ENCODE results near the gene WRNIP1. TPM values are rescaled to one million over a fixed set of nuclear protein-coding genes. Genes with fewer than 3 reads are reported as not detected.

Gene WRNIP1
- total and polyA plus RNA-seq, 2 of the 13 experiments (the other 11 are each of a cell fraction or from before 2014, with no cell fraction given) = 77.7 to 90.3 TPM

- no peak for TF ChIP-seq TFDP2 (CRISPR knock-in tag; IDR thresholded peaks at IDR 0.05)
- no peak for TF ChIP-seq MBNL3 (CRISPR knock-in tag; conservative IDR thresholded peaks at IDR 0.05)
- no peak for TF ChIP-seq ZNF564 (CRISPR knock-in tag; IDR thresholded peaks at IDR 0.05)
- TF ChIP-seq E2F2 (CRISPR knock-in tag; IDR thresholded peaks at IDR 0.05; ENCODE audit: borderline replicate concordance) = no peak
- TF ChIP-seq ZNF781 (CRISPR knock-in tag; IDR thresholded peaks at IDR 0.05; ENCODE audit: borderline replicate concordance, not compliant biosample characterization) = no peak
- no peak for TF ChIP-seq CREBL2 (CRISPR knock-in tag; IDR thresholded peaks at IDR 0.05; ENCODE audit: borderline replicate concordance)
- TF ChIP-seq CTCF (CRISPR knock-in tag; IDR thresholded peaks at IDR 0.05) = 0 out of 2 replicates have a peak, but pooled peaks have one; percentile 8
- no peak for TF ChIP-seq ZC3H13 (CRISPR knock-in tag; IDR thresholded peaks at IDR 0.05)
- no peak for TF ChIP-seq NONO (IDR thresholded peaks at IDR 0.05)
- no peak; the same call in 1 of the 2 replicates for TF ChIP-seq NONO (CRISPR knock-in tag; conservative IDR thresholded peaks at IDR 0.05)
- no peak for TF ChIP-seq MLXIP (CRISPR knock-in tag; IDR thresholded peaks at IDR 0.05; ENCODE audit: borderline replicate concordance)
- TF ChIP-seq TERF1 (CRISPR knock-in tag; IDR thresholded peaks at IDR 0.05) = no peak
- peak; percentile 62; the same call in 1 of the 2 replicates for TF ChIP-seq CEBPB (IDR thresholded peaks at IDR 0.05; ENCODE audit: borderline replicate concordance, low read depth, low read length)
- TF ChIP-seq MYPOP (CRISPR knock-in tag; IDR thresholded peaks at IDR 0.05) = no peak
- no peak for TF ChIP-seq NFE2L1 (CRISPR knock-in tag; IDR thresholded peaks at IDR 0.05; ENCODE audit: borderline replicate concordance)
- no peak for TF ChIP-seq ZNF766 (CRISPR knock-in tag; IDR thresholded peaks at IDR 0.05; ENCODE audit: borderline replicate concordance)
- no peak for TF ChIP-seq DR1 (CRISPR knock-in tag; IDR thresholded peaks at IDR 0.05)
- TF ChIP-seq SIN3A (IDR thresholded peaks at IDR 0.05; ENCODE audit: borderline replicate concordance, low read depth, low read length) = no peak
Measured at GRCh38 chr6:2763876-2764540, 1.2 kb upstream of the WRNIP1 start (continued).

Measured in HepG2 (cell line).